Measurements from ENCODE around the gene PTH2. TPM values are rescaled to one million over a fixed set of nuclear protein-coding genes. Genes with fewer than 3 reads are reported as not detected.
A peak's percentile ranks its signal among the peaks of the same experiment; 100 is the strongest.

Gene PTH2
- total and polyA plus RNA-seq, 2 experiments from 2014 or later: not detected

GRCh38 chr19:49408816-49409440, 14.3 kb downstream of the PTH2 start:
- DNase-seq (ENCODE audit: low spot score): no peak
- Histone ChIP-seq H3K9me2 (replicated peaks; ENCODE audit: insufficient read depth) (no peaks in the 10 kb centered on the region), H3K27me3 (no peaks in the 10 kb centered on the region), H3K36me3 (replicated peaks; ENCODE audit: insufficient read depth, low read depth) (no peaks in the 10 kb centered on the region), H4K20me1 (ENCODE audit: insufficient read depth, poor library complexity, severe bottlenecking) (no peaks in the 10 kb centered on the region), H2AFZ (no peak overlapping the region), H3K79me2 (no peaks in the 10 kb centered on the region), H3K4me1 (ENCODE audit: insufficient read depth) (no peaks in the 10 kb centered on the region), H3K4me2 (no peak overlapping the region), H3K4me3 (no peak overlapping the region), H3K27ac (no peak overlapping the region), H3K9me3 (ENCODE audit: low read depth) (no peaks in the 10 kb centered on the region)
- WGBS (ENCODE audit: low lambda C conversion rate, missing lambda C conversion rate): 82% methylated on average over 8 of the region's 8 CpGs
- TF ChIP-seq, protein P1, sequence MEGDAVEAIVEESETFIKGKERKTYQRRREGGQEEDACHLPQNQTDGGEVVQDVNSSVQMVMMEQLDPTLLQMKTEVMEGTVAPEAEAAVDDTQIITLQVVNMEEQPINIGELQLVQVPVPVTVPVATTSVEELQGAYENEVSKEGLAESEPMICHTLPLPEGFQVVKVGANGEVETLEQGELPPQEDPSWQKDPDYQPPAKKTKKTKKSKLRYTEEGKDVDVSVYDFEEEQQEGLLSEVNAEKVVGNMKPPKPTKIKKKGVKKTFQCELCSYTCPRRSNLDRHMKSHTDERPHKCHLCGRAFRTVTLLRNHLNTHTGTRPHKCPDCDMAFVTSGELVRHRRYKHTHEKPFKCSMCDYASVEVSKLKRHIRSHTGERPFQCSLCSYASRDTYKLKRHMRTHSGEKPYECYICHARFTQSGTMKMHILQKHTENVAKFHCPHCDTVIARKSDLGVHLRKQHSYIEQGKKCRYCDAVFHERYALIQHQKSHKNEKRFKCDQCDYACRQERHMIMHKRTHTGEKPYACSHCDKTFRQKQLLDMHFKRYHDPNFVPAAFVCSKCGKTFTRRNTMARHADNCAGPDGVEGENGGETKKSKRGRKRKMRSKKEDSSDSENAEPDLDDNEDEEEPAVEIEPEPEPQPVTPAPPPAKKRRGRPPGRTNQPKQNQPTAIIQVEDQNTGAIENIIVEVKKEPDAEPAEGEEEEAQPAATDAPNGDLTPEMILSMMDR (IDR thresholded peaks at IDR 0.05; ENCODE audit: poor library complexity): no peak
- no peak for TF ChIP-seq EZH2phosphoT487 (IDR thresholded peaks at IDR 0.05; ENCODE audit: low read depth, severe bottlenecking, unreplicated experiment)
- no peak for TF ChIP-seq EZH2 (IDR thresholded peaks at IDR 0.05; ENCODE audit: borderline replicate concordance)

- H3K9me3 ChIP-seq (ENCODE audit: low read depth): no peaks in the 10 kb centered on the region
- no peaks in the 10 kb centered on the region for H3K79me2 ChIP-seq
- no peaks in the 10 kb centered on the region for H3K4me1 ChIP-seq (ENCODE audit: insufficient read depth)
- 92% methylated on average over 16 of the region's 16 CpGs for WGBS (ENCODE audit: low lambda C conversion rate, missing lambda C conversion rate)
- no peaks in the 10 kb centered on the region for H3K36me3 ChIP-seq (replicated peaks; ENCODE audit: insufficient read depth, low read depth)
- no peaks in the 10 kb centered on the region for H4K20me1 ChIP-seq (ENCODE audit: insufficient read depth, poor library complexity, severe bottlenecking)
- no peak for TF ChIP-seq EZH2 (IDR thresholded peaks at IDR 0.05; ENCODE audit: borderline replicate concordance)
- TF ChIP-seq, protein P1 (IDR thresholded peaks at IDR 0.05; ENCODE audit: poor library complexity): no peak
- TF ChIP-seq EZH2phosphoT487 (IDR thresholded peaks at IDR 0.05; ENCODE audit: low read depth, severe bottlenecking, unreplicated experiment): no peak
- no peak overlapping the region for H3K4me3 ChIP-seq
- DNase-seq (ENCODE audit: low spot score): no peak
- no peak overlapping the region for H2AFZ ChIP-seq
- no peaks in the 10 kb centered on the region for H3K27me3 ChIP-seq
- H3K4me2 ChIP-seq: no peak overlapping the region
- H3K9me2 ChIP-seq (replicated peaks; ENCODE audit: insufficient read depth): no peaks in the 10 kb centered on the region
- H3K27ac ChIP-seq: no peak overlapping the region
These were observed 15.7 kb downstream of the PTH2 start for GRCh38 chr19:49407482-49408015.

- Histone ChIP-seq H3K4me3 (no peak overlapping the region), H3K9me3 (ENCODE audit: low read depth) (no peaks in the 10 kb centered on the region), H3K4me2 (no peak overlapping the region), H4K20me1 (ENCODE audit: insufficient read depth, poor library complexity, severe bottlenecking) (no peaks in the 10 kb centered on the region), H3K9me2 (replicated peaks; ENCODE audit: insufficient read depth) (no peaks in the 10 kb centered on the region), H3K4me1 (ENCODE audit: insufficient read depth) (no peaks in the 10 kb centered on the region), H2AFZ (no peak overlapping the region), H3K27ac (no peak overlapping the region), H3K36me3 (replicated peaks; ENCODE audit: insufficient read depth, low read depth) (no peaks in the 10 kb centered on the region), H3K27me3 (no peaks in the 10 kb centered on the region), H3K79me2 (no peaks in the 10 kb centered on the region)
- WGBS (ENCODE audit: low lambda C conversion rate, missing lambda C conversion rate): 81% methylated on average over 7 of the region's 7 CpGs
- DNase-seq (ENCODE audit: low spot score): no peak
- no peak for TF ChIP-seq EZH2phosphoT487 (IDR thresholded peaks at IDR 0.05; ENCODE audit: low read depth, severe bottlenecking, unreplicated experiment)
These were observed 16.2 kb downstream of the PTH2 start for GRCh38 chr19:49407079-49407478.

- WGBS (ENCODE audit: low lambda C conversion rate, missing lambda C conversion rate): 21% methylated on average over 7 of the region's 7 CpGs
- H3K9me2 ChIP-seq (replicated peaks; ENCODE audit: insufficient read depth): no peaks in the 10 kb centered on the region
- no peaks in the 10 kb centered on the region for H3K9me3 ChIP-seq (ENCODE audit: low read depth)
- no peak overlapping the region for H2AFZ ChIP-seq
- H3K4me2 ChIP-seq: no peak overlapping the region
- no peaks in the 10 kb centered on the region for H4K20me1 ChIP-seq (ENCODE audit: insufficient read depth, poor library complexity, severe bottlenecking)
- H3K27me3 ChIP-seq: no peaks in the 10 kb centered on the region
- TF ChIP-seq EZH2phosphoT487 (IDR thresholded peaks at IDR 0.05; ENCODE audit: low read depth, severe bottlenecking, unreplicated experiment): no peak
- TF ChIP-seq, protein P1 (IDR thresholded peaks at IDR 0.05; ENCODE audit: poor library complexity): no peak
- TF ChIP-seq EZH2 (IDR thresholded peaks at IDR 0.05; ENCODE audit: borderline replicate concordance): no peak
- no peaks in the 10 kb centered on the region for H3K79me2 ChIP-seq
- H3K27ac ChIP-seq: peak overlapping the region; percentile 51
- no peaks in the 10 kb centered on the region for H3K4me1 ChIP-seq (ENCODE audit: insufficient read depth)
- no peaks in the 10 kb centered on the region for H3K36me3 ChIP-seq (replicated peaks; ENCODE audit: insufficient read depth, low read depth)
- no peak for DNase-seq (ENCODE audit: low spot score)
- no peak overlapping the region for H3K4me3 ChIP-seq
These were observed 19.6 kb downstream of the PTH2 start for GRCh38 chr19:49403404-49404187.
